Activated CD8-positive, alpha-beta T cell treated with anti-CD3 and anti-CD28 coated beads for 36 hours (primary cell): ENCODE data around the gene SRC. TPM values are rescaled to one million over a fixed set of nuclear protein-coding genes. Genes with fewer than 3 reads are reported as not detected.

ENCODE experiments used
- ATAC-seq: fragments of 200-7000 bp; cut with Tn5 transposase; one replicate; pipeline ENCODE4 v1.10.0; 2021; ENCODE audit warnings: mild to moderate bottlenecking, moderate library complexity
- CTCF ChIA-PET: fragments of 350-600 bp; sonication (Branson Sonifier 250); formaldehyde crosslinking; loops from one replicate; lab custom pipeline; 2021; ENCODE audit warnings: antibody characterized with exemption; lab: Charles Lee
- POLR2A ChIA-PET: fragments of 350-600 bp; sonication (Branson Sonifier 250); formaldehyde crosslinking; loops from one replicate; lab custom pipeline; 2021; ENCODE audit warnings: antibody characterized with exemption; lab: Charles Lee
- DNase-seq: peaks from one replicate; pipeline ENCODE4 v3.0.0-alpha.2; 2020
- H3K27ac Mint-ChIP-seq: one replicate; pipeline ENCODE4 v1.8.0; 2021; ENCODE audit warnings: mild to moderate bottlenecking, mixed read lengths
- H3K27me3 Mint-ChIP-seq: one replicate; pipeline ENCODE4 v1.8.0; 2021; ENCODE audit warnings: mixed read lengths
- H3K36me3 Mint-ChIP-seq: one replicate; pipeline ENCODE4 v1.8.0; 2021; ENCODE audit warnings: low read depth, mixed read lengths
- H3K4me1 Mint-ChIP-seq: one replicate; pipeline ENCODE4 v1.8.0; 2021; ENCODE audit warnings: low read depth, mixed read lengths
- H3K4me3 Mint-ChIP-seq: one replicate; pipeline ENCODE4 v1.8.0; 2021; ENCODE audit warnings: mild to moderate bottlenecking, moderate library complexity, mixed read lengths
- H3K9me3 Mint-ChIP-seq: one replicate; pipeline ENCODE4 v1.8.0; 2021; ENCODE audit warnings: mixed read lengths
- intact Hi-C: fragments of 100-400 bp; cut with micrococcal nuclease; formaldehyde crosslinking; loops from one replicate; pipeline ENCODE4 v1.10.0; 2022
- total RNA-seq, 2 experiments: library from RNA; stranded (reverse); gene quantifications; one replicate each; pipeline ENCODE4 v1.2.3, GENCODE V29; 2021
- TF ChIP-seq, protein P1 (sequence below): fragments of 200-600 bp; IDR thresholded peaks from one replicate; pipeline ENCODE4 v1.8.0; 2022; ENCODE audit warnings: antibody characterized with exemption, mild to moderate bottlenecking

Gene SRC
- total RNA-seq, 2 experiments from 2014 or later = 0.88 to 2.4 TPM

DNA sequence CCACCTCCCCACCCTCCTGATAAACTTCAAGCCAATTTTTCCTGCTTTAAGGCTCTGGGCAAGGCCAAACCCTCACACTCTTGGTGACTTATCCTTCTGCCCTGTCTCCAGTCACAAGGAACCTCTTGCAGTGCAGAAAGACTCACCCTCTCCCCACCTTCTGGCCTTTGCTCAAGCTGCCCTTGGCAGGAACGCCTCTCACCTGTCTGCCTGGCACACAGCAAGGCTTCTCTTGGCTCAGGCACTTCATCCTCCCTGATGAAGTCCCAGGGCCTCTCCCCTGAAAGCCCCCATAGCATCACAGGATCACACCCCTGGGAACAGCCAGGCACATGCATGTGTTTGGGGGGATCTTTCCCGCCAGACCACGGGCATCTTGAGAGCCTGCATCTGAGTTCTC lies 106.3 kb downstream of the SRC start:
- ATAC-seq = no peak
- no peak for DNase-seq
- POLR2A ChIA-PET = no interaction called here
- intact Hi-C loops = no loop called here
- TF ChIP-seq, protein P1, sequence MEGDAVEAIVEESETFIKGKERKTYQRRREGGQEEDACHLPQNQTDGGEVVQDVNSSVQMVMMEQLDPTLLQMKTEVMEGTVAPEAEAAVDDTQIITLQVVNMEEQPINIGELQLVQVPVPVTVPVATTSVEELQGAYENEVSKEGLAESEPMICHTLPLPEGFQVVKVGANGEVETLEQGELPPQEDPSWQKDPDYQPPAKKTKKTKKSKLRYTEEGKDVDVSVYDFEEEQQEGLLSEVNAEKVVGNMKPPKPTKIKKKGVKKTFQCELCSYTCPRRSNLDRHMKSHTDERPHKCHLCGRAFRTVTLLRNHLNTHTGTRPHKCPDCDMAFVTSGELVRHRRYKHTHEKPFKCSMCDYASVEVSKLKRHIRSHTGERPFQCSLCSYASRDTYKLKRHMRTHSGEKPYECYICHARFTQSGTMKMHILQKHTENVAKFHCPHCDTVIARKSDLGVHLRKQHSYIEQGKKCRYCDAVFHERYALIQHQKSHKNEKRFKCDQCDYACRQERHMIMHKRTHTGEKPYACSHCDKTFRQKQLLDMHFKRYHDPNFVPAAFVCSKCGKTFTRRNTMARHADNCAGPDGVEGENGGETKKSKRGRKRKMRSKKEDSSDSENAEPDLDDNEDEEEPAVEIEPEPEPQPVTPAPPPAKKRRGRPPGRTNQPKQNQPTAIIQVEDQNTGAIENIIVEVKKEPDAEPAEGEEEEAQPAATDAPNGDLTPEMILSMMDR = no peak
- no peak overlapping the region for H3K4me3 Mint-ChIP-seq
- peaks cover 13% of the 10 kb centered on the region for H3K9me3 Mint-ChIP-seq
- H3K27ac Mint-ChIP-seq = no peak overlapping the region
- H3K36me3 Mint-ChIP-seq = peaks cover 2% of the 10 kb centered on the region
- H3K27me3 Mint-ChIP-seq = no peaks in the 10 kb centered on the region
- no peaks in the 10 kb centered on the region for H3K4me1 Mint-ChIP-seq
- CTCF ChIA-PET = no interaction called here

DNA sequence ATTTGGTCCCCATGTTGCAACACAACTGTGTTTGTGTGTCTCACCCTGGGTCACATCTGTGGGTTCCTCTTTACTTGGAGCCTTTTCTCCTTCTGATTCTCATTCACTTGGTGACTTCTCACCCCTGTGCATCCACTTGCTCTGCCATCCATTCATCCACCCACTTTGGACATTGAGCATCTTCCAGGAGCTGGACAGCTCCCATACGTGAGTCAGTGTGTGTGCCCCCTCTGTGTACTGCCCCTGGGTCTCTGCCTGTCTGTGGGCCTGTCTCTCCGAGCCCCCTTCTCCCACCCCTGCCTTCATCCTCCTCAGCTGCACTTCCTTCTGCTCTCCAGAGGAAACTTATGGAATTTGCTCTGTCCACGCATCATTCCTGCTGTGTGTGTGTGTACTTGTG lies 107.3 kb downstream of the SRC start:
- Mint-ChIP-seq H3K27me3 (no peaks in the 10 kb centered on the region), H3K27ac (no peak overlapping the region), H3K36me3 (peaks cover 2% of the 10 kb centered on the region), H3K4me1 (no peaks in the 10 kb centered on the region), H3K4me3 (no peak overlapping the region), H3K9me3 (peaks cover 20% of the 10 kb centered on the region)
- intact Hi-C loops = no loop called here
- CTCF ChIA-PET = no interaction called here
- TF ChIP-seq, protein P1 = no peak
- POLR2A ChIA-PET = no interaction called here
- no peak for DNase-seq
- no peak for ATAC-seq

DNA sequence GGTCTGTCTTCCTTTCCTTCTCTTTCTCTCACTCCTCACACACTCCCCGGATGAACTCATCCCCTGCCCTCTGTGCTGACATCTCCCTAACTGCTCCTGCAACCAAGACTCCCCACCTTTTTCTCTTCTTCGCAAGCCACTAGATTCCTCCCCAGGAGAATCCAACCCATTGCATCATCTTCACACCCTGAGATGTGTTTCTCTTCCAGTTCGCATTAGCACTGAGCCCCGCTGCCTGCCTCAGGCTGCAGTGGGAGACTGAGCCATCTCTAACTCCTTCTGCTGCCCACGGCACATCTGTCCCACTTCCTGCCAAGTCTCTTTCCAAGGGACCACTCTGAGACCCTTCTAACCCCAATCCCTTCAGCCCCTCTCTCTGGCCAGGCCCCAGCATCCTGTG lies 107.9 kb downstream of the SRC start:
- Mint-ChIP-seq H3K27ac (no peak overlapping the region), H3K4me1 (no peaks in the 10 kb centered on the region), H3K9me3 (peaks cover 20% of the 10 kb centered on the region), H3K4me3 (no peak overlapping the region), H3K27me3 (no peaks in the 10 kb centered on the region), H3K36me3 (peaks cover 2% of the 10 kb centered on the region)
- no peak for DNase-seq
- CTCF ChIA-PET = no interaction called here
- TF ChIP-seq, protein P1 = no peak
- ATAC-seq = no peak
- intact Hi-C loops = no loop called here
- POLR2A ChIA-PET = no interaction called here

DNA sequence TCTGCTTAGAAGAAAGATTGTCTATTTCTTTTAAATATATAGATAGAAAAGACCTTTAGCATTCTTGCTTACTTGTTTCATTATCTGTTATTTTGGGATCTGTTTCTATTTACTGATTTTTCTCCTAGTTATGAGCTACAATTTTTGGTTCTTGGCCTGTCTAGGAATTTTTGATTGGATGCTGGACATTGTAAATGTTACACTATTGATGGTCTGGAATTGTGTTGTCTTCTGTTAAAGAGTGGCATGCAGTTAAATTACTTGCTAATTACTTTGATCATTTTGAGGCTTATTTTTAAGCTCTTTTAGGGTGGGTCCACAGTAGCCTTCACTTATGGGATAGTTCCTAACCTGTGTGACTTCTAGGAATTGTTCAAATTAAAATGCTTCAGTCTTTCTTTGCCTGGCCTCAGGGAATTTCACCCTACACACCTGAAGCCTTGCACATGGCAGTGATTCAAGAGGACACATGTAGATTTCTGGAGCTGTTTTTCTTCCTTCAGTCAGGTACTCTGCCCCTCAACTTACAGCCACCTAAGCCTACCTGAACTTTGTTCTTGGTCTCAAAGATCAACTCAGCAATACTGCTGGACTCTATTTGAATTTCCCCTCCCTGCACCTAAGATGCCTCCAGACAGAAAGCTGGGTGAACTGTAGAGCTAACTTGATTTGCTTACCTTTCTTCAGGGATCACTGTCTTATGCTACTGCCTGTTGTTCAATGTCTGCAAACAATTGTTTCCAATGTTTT lies 108.9 kb downstream of the SRC start:
- Mint-ChIP-seq H3K27ac (no peak overlapping the region), H3K27me3 (no peaks in the 10 kb centered on the region), H3K36me3 (peaks cover 2% of the 10 kb centered on the region), H3K4me1 (no peaks in the 10 kb centered on the region), H3K9me3 (peaks cover 20% of the 10 kb centered on the region), H3K4me3 (no peak overlapping the region)
- TF ChIP-seq, protein P1 = no peak
- DNase-seq (no peak), ATAC-seq (no peak)
- ChIA-PET CTCF (no interaction called here), POLR2A (interaction anchor here (1.1 to 1.2 kb wide), 2 partner anchors 9 to 10 kb away, joined by 3 to 4 read pairs; no protein-coding TSS in a partner anchor)
- intact Hi-C loops = no loop called here

Other genes starting within 250 kb of the SRC start
- gene RPN2, start 166.8 kb upstream of the SRC start, total RNA-seq = 100 to 1,000 TPM; 103 to 107 TPM
- gene MROH8, start 166.6 kb upstream of the SRC start, total RNA-seq = 1 to 10 TPM; 2.1 to 3.1 TPM
- gene GHRH, start 84.3 kb upstream of the SRC start, total RNA-seq = not detected
- 10 to 100 TPM; 11.1 to 12.1 TPM for gene MANBAL, start 56.5 kb upstream of the SRC start, total RNA-seq
- under 1 TPM in 1 of 2 experiments, not detected in 1; 0.47 TPM for gene NNAT, start 175.1 kb downstream of the SRC start, total RNA-seq
- gene BLCAP, start 181.7 kb downstream of the SRC start, total RNA-seq = 10 to 100 TPM; 27.6 to 27.9 TPM